K562 (cell line): Measurements from ENCODE around the gene RHOC. TPM values are rescaled to one million over a fixed set of nuclear protein-coding genes. Genes with fewer than 3 reads are reported as not detected.

Experiments used
- CBX1 ChIP-seq: sonication (generic); IDR thresholded peaks from 2 replicates; pipeline ENCODE4 v1.6.1; 2016; ENCODE audit warnings: antibody characterized with exemption, low read depth, mild to moderate bottlenecking
- ETS2 ChIP-seq: IDR thresholded peaks from 2 replicates; pipeline ENCODE4 v1.6.1; 2016; ENCODE audit warnings: borderline replicate concordance, missing genetic modification characterization, mild to moderate bottlenecking, moderate library complexity, missing compliant biosample characterization; ENCODE audit not compliant: poor library complexity, severe bottlenecking
- HOXB6 ChIP-seq: fragments of 250-450 bp; sonication (Bioruptor Pico); IDR thresholded peaks from 2 replicates; pipeline ENCODE4 v1.5.1; 2022; ENCODE audit warnings: mild to moderate bottlenecking, borderline replicate concordance
- KDM5B ChIP-seq: fragments of 200-600 bp; sonication (generic); IDR thresholded peaks from 2 replicates; pipeline ENCODE4 v1.6.1; 2012; ENCODE audit warnings: low read depth, mild to moderate bottlenecking, moderate library complexity, low read length, control low read depth, inconsistent platforms; ENCODE audit not compliant: insufficient replicate concordance
- NFE2 ChIP-seq: IDR thresholded peaks from 2 replicates; pipeline ENCODE4 v1.6.1; 2014; ENCODE audit warnings: antibody characterized with exemption, low read depth
- POLR2A ChIP-seq: fragments of 450-650 bp; conservative IDR thresholded peaks from 2 replicates; pipeline ENCODE4 v1.6.1; 2016
- POLR2B ChIP-seq: fragments of 450-650 bp; IDR thresholded peaks from 2 replicates; pipeline ENCODE4 v1.6.1; 2018; ENCODE audit warnings: low read depth; ENCODE audit not compliant: partially characterized antibody
- POLR2G ChIP-seq: fragments of 200-400 bp; formaldehyde crosslinking; IDR thresholded peaks from 2 replicates; pipeline ENCODE4 v1.6.1; 2017; ENCODE audit warnings: low read depth, mild to moderate bottlenecking, antibody characterized with exemption, low read length, moderate library complexity
- POLR3G ChIP-seq: IDR thresholded peaks from 2 replicates; pipeline ENCODE4 v1.6.1; 2011; ENCODE audit not compliant: insufficient read length, insufficient replicate concordance; ENCODE audit errors: extremely low read depth
- RBFOX2 ChIP-seq: fragments of 200-400 bp; formaldehyde crosslinking; IDR thresholded peaks from 2 replicates; pipeline ENCODE4 v1.6.1; 2017; ENCODE audit warnings: low read depth, mild to moderate bottlenecking, low read length, moderate library complexity
- RBM22 ChIP-seq: fragments of 200-400 bp; formaldehyde crosslinking; IDR thresholded peaks from 2 replicates; pipeline ENCODE4 v1.6.1; 2018; ENCODE audit warnings: low read length, low read depth; ENCODE audit not compliant: poor library complexity, severe bottlenecking
- ZFX ChIP-seq: sonication (generic); formaldehyde crosslinking; IDR thresholded peaks from 2 replicates; pipeline ENCODE4 v1.8.0; 2022; ENCODE audit warnings: mild to moderate bottlenecking, missing genetic modification reagents, moderate library complexity
- ZNF431 ChIP-seq: sonication (generic); formaldehyde crosslinking; IDR thresholded peaks from 2 replicates; pipeline ENCODE4 v1.8.0; 2022; ENCODE audit warnings: mild to moderate bottlenecking, missing genetic modification reagents
- ZNF561 ChIP-seq: fragments of 450-650 bp; formaldehyde crosslinking; conservative IDR thresholded peaks from 2 replicates; pipeline ENCODE4 v1.4.0; 2020; ENCODE audit warnings: mild to moderate bottlenecking, moderate library complexity
- polyA plus RNA-seq, 8 experiments: library from polyadenylated mRNA; depleted of rRNA in 4 of 8; stranded (reverse) in 5 of 8; unstranded in 3 of 8; fragments of >200 nt; fragmentation: Nextera tagmentation in 2 of 8; fragmentation: Illumina TruSeq in 1 of 8; extraction: Ambion mirVana in 2 of 8; extraction: Trizol in 1 of 8; gene quantifications; 2 replicates each; pipeline versions ENCODE4 v1.2.1 to v1.2.3, GENCODE V29; 2011 to 2014; ENCODE audit warnings: inconsistent platforms in 1 of 8, missing spikeins in 1 of 8
- total RNA-seq, 7 experiments: library from RNA; depleted of rRNA in 6 of 7; stranded (reverse); fragments of >200 nt in 6 of 7; fragmentation: Illumina TruSeq in 2 of 7; extraction: Trizol in 2 of 7; gene quantifications; 2 replicates each; pipeline versions ENCODE4 v1.2.1 to v1.2.3, GENCODE V29; 2011 to 2021; ENCODE audit warnings: low replicate concordance in 1 of 7
- TF ChIP-seq, protein P1 (sequence below): fragments of 250-450 bp; sonication (Bioruptor Pico); IDR thresholded peaks from 2 replicates; pipeline ENCODE4 v1.4.0; 2020
- TF ChIP-seq, protein P2 (sequence below), 2 experiments: fragments of 200-800 bp in 1 of 2; sonication (Bioruptor generic) in 1 of 2; sonication (generic) in 1 of 2; formaldehyde crosslinking in 1 of 2; IDR thresholded peaks in 1 of 2; conservative IDR thresholded peaks in 1 of 2; 2 replicates each; pipeline versions ENCODE4 v1.5.0 to v1.6.1; 2016 to 2020; ENCODE audit warnings: missing compliant biosample characterization in 1 of 2, missing genetic modification characterization in 1 of 2, missing genetic modification reagents in 1 of 2
- TF ChIP-seq, protein P3 (sequence below): fragments of 250-450 bp; sonication (Bioruptor Pico); IDR thresholded peaks from 2 replicates; pipeline ENCODE4 v1.5.1; 2021; ENCODE audit warnings: mild to moderate bottlenecking

RHOC gene
- total and polyA plus RNA-seq, 9 of the 15 experiments (the other 6 are each of a cell fraction or from before 2014, with no cell fraction given), result 35.2 to 364 (median 204) TPM

DNA sequence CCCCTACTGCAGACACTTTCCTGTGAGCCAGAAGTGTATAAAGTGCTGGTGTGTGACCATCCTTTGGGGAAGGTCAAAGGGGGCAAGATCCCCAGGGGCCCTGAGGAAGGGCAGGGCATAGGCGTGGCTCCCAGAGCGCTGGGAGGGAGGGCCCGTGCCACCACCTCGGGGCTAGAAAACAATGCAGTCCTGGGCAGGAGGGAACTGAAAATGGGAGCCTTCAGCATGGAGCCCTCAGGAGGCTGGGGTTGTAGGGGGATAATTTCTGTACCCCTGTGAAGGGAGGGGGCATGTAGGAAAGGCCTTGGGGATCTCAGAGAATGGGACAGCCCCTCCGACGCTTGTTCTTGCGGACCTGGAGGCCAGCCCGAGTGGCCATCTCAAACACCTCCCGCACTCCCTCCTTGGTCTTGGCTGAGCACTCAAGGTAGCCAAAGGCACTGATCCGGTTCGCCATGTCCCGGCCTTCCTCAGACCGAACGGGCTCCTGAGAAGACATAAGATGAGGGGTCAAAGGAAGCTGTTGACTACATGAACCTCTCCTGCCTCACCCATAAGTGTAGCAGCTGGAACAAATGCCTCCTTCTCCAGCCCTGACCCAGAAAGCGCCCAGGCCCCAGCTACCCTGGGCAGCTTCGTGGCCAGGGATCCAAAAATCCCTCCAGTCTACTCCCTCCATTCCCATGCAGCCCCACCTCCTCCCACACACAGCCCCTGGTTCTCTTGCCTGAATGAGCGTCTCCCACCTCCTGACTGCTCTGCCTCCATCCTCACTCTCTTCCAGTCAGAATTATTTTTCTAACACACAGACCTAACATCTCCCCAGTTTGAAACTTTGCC, 5.5 kb downstream of the RHOC start (continued):
- TF ChIP-seq, protein P1, sequence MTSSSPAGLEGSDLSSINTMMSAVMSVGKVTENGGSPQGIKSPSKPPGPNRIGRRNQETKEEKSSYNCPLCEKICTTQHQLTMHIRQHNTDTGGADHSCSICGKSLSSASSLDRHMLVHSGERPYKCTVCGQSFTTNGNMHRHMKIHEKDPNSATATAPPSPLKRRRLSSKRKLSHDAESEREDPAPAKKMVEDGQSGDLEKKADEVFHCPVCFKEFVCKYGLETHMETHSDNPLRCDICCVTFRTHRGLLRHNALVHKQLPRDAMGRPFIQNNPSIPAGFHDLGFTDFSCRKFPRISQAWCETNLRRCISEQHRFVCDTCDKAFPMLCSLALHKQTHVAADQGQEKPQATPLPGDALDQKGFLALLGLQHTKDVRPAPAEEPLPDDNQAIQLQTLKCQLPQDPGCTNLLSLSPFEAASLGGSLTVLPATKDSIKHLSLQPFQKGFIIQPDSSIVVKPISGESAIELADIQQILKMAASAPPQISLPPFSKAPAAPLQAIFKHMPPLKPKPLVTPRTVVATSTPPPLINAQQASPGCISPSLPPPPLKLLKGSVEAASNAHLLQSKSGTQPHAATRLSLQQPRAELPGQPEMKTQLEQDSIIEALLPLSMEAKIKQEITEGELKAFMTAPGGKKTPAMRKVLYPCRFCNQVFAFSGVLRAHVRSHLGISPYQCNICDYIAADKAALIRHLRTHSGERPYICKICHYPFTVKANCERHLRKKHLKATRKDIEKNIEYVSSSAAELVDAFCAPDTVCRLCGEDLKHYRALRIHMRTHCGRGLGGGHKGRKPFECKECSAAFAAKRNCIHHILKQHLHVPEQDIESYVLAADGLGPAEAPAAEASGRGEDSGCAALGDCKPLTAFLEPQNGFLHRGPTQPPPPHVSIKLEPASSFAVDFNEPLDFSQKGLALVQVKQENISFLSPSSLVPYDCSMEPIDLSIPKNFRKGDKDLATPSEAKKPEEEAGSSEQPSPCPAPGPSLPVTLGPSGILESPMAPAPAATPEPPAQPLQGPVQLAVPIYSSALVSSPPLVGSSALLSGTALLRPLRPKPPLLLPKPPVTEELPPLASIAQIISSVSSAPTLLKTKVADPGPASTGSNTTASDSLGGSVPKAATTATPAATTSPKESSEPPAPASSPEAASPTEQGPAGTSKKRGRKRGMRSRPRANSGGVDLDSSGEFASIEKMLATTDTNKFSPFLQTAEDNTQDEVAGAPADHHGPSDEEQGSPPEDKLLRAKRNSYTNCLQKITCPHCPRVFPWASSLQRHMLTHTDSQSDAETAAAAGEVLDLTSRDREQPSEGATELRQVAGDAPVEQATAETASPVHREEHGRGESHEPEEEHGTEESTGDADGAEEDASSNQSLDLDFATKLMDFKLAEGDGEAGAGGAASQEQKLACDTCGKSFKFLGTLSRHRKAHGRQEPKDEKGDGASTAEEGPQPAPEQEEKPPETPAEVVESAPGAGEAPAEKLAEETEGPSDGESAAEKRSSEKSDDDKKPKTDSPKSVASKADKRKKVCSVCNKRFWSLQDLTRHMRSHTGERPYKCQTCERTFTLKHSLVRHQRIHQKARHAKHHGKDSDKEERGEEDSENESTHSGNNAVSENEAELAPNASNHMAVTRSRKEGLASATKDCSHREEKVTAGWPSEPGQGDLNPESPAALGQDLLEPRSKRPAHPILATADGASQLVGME (CRISPR knock-in tag), result 0 out of 2 replicates have a peak, but pooled peaks have one; percentile 20
- TF ChIP-seq NFE2 (no peak), POLR3G (no peak), POLR2G (peak; percentile 69), POLR2B (peak; percentile 43), ZNF561 (0 out of 2 replicates have a peak, but pooled peaks have one; percentile 11), RBFOX2 (peak; percentile 73), RBM22 (peak; percentile 67), HOXB6 (0 out of 2 replicates have a peak, but pooled peaks have one; percentile 6), ZNF431 (CRISPR knock-in tag) (0 out of 2 replicates have a peak, but pooled peaks have one; percentile 10), ETS2 (tag) (no peak), ZFX (CRISPR knock-in tag) (peak; percentile 9; the same call in 1 of the 2 replicates), CBX1 (no peak; the same call in 1 of the 2 replicates), KDM5B (peak; percentile 29), POLR2A (peak; percentile 45)
- TF ChIP-seq, protein P2, sequence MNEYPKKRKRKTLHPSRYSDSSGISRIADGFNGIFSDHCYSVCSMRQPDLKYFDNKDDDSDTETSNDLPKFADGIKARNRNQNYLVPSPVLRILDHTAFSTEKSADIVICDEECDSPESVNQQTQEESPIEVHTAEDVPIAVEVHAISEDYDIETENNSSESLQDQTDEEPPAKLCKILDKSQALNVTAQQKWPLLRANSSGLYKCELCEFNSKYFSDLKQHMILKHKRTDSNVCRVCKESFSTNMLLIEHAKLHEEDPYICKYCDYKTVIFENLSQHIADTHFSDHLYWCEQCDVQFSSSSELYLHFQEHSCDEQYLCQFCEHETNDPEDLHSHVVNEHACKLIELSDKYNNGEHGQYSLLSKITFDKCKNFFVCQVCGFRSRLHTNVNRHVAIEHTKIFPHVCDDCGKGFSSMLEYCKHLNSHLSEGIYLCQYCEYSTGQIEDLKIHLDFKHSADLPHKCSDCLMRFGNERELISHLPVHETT (CRISPR knock-in tag; conservative IDR thresholded peaks at IDR 0.05 in 1 of 2, IDR thresholded peaks at IDR 0.05 in 1 of 2), result no peak
- TF ChIP-seq, protein P3, sequence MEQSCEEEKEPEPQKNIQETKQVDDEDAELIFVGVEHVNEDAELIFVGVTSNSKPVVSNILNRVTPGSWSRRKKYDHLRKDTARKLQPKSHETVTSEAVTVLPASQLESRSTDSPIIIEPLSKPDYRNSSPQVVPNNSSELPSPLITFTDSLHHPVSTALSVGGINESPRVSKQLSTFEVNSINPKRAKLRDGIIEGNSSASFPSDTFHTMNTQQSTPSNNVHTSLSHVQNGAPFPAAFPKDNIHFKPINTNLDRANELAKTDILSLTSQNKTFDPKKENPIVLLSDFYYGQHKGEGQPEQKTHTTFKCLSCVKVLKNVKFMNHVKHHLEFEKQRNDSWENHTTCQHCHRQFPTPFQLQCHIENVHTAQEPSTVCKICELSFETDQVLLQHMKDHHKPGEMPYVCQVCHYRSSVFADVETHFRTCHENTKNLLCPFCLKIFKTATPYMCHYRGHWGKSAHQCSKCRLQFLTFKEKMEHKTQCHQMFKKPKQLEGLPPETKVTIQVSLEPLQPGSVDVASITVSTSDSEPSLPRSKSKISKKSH, result no peak
